H7 (cell line): ENCODE data around the gene C5. TPM values are rescaled to one million over a fixed set of nuclear protein-coding genes. Genes with fewer than 3 reads are reported as not detected.

Experiments used
- DNase-seq: peaks from one replicate; pipeline ENCODE4 v3.0.0; 2012
- H3K27me3 ChIP-seq: 2 replicates; pipeline ENCODE4 v1.6.0; 2011; ENCODE audit warnings: mild to moderate bottlenecking, low read length; ENCODE audit not compliant: control insufficient read depth, insufficient read depth
- H3K36me3 ChIP-seq: replicated peaks from 2 replicates; pipeline ENCODE4 v1.5.1; 2011; ENCODE audit warnings: low read length; ENCODE audit not compliant: control insufficient read depth, insufficient read depth
- H3K4me3 ChIP-seq: 2 replicates; pipeline ENCODE4 v1.5.1; 2011; ENCODE audit warnings: low read depth, mild to moderate bottlenecking, control low read depth, low read length, moderate library complexity; ENCODE audit not compliant: insufficient read depth
- total RNA-seq: library from RNA; depleted of rRNA; stranded (reverse); fragments of >200 nt; shearing (Covaris generic); gene quantifications from 2 replicates; pipeline ENCODE4 v1.2.3, GENCODE V29; 2014

C5 gene
- total RNA-seq, 1 experiment from 2014 or later, result 1.0 TPM

GRCh38 chr9:120924698-120925534, 125.2 kb downstream of the C5 start:
- H3K27me3 ChIP-seq, result peaks cover 7% of the 10 kb centered on the region
- no peak overlapping the region for H3K4me3 ChIP-seq
- H3K36me3 ChIP-seq, result no peaks in the 10 kb centered on the region; the same call in 1 of the 2 replicates
- no peak for DNase-seq

GRCh38 chr9:120923620-120924328, 126.3 kb downstream of the C5 start:
- H3K4me3 ChIP-seq, result no peak overlapping the region
- no peaks in the 10 kb centered on the region; the same call in 1 of the 2 replicates for H3K36me3 ChIP-seq
- DNase-seq, result no peak
- H3K27me3 ChIP-seq, result peaks cover 5% of the 10 kb centered on the region

GRCh38 chr9:120922404-120923195, 127.5 kb downstream of the C5 start:
- no peak for DNase-seq
- no peaks in the 10 kb centered on the region; the same call in 1 of the 2 replicates for H3K27me3 ChIP-seq
- no peak overlapping the region for H3K4me3 ChIP-seq
- no peaks in the 10 kb centered on the region; the same call in 1 of the 2 replicates for H3K36me3 ChIP-seq

GRCh38 chr9:120921661-120922181, 128.4 kb downstream of the C5 start:
- no peak overlapping the region for H3K4me3 ChIP-seq
- no peak for DNase-seq
- H3K27me3 ChIP-seq, result no peaks in the 10 kb centered on the region
- H3K36me3 ChIP-seq, result no peaks in the 10 kb centered on the region; the same call in 1 of the 2 replicates

GRCh38 chr9:120920806-120921178, 129.3 kb downstream of the C5 start:
- no peak for DNase-seq
- no peaks in the 10 kb centered on the region; the same call in 1 of the 2 replicates for H3K36me3 ChIP-seq
- no peaks in the 10 kb centered on the region for H3K27me3 ChIP-seq
- no peak overlapping the region for H3K4me3 ChIP-seq

- H3K27me3 ChIP-seq, result no peaks in the 10 kb centered on the region
- no peak overlapping the region for H3K4me3 ChIP-seq
- no peaks in the 10 kb centered on the region; the same call in 1 of the 2 replicates for H3K36me3 ChIP-seq
- no peak for DNase-seq
These were observed 130.0 kb downstream of the C5 start for GRCh38 chr9:120919843-120920805.

GRCh38 chr9:120918931-120919842, 130.9 kb downstream of the C5 start:
- no peak overlapping the region for H3K4me3 ChIP-seq

GRCh38 chr9:120917929-120918762, 131.9 kb downstream of the C5 start:
- H3K4me3 ChIP-seq, result no peak overlapping the region
- DNase-seq, result no peak
- no peaks in the 10 kb centered on the region for H3K36me3 ChIP-seq
- H3K27me3 ChIP-seq, result no peaks in the 10 kb centered on the region

More at GRCh38 chr9:120918931-120919842, 130.9 kb downstream of the C5 start:
- no peaks in the 10 kb centered on the region for H3K27me3 ChIP-seq
- DNase-seq, result no peak
- no peaks in the 10 kb centered on the region for H3K36me3 ChIP-seq

GRCh38 chr9:120916991-120917880, 132.8 kb downstream of the C5 start:
- Histone ChIP-seq H3K27me3 (no peaks in the 10 kb centered on the region), H3K4me3 (no peak overlapping the region), H3K36me3 (no peaks in the 10 kb centered on the region)
- no peak for DNase-seq

- peak; percentile 65 for DNase-seq
- Histone ChIP-seq H3K27me3 (no peaks in the 10 kb centered on the region), H3K4me3 (no peak overlapping the region), H3K36me3 (no peaks in the 10 kb centered on the region)
These were observed 133.5 kb downstream of the C5 start for GRCh38 chr9:120916588-120916987.

GRCh38 chr9:120915854-120916470, 134.1 kb downstream of the C5 start:
- Histone ChIP-seq H3K4me3 (no peak overlapping the region), H3K27me3 (no peaks in the 10 kb centered on the region), H3K36me3 (no peaks in the 10 kb centered on the region)
- DNase-seq, result no peak
